Measurements from ENCODE around the gene LRRC10.

The LRRC10 gene

GRCh38 chr12:69610729-69611128, at the start of gene LRRC10:
Gene LRRC10 (minus strand): TSS chr12:69610907. CDS start chr12:69610838, 69 bp downstream.
- no peak for DNase-seq

GRCh38 chr12:69660164-69660863, 49.6 kb upstream of the LRRC10 start:
- DNase-seq: no peak

- DNase-seq: no peak
Measured at GRCh38 chr12:69658203-69658602, 47.5 kb upstream of the LRRC10 start.

GRCh38 chr12:69657376-69658137, 46.9 kb upstream of the LRRC10 start:
- no peak for DNase-seq

- peak; percentile 91 for DNase-seq
Measured at GRCh38 chr12:69655616-69656340, 45.1 kb upstream of the LRRC10 start.

GRCh38 chr12:69653703-69654102, 43.0 kb upstream of the LRRC10 start:
- DNase-seq: peak; percentile 48

GRCh38 chr12:69651922-69652321, 41.2 kb upstream of the LRRC10 start:
- DNase-seq: no peak

- no peak for DNase-seq
Measured at GRCh38 chr12:69649529-69649928, 38.8 kb upstream of the LRRC10 start.

GRCh38 chr12:69648476-69648875, 37.8 kb upstream of the LRRC10 start:
- DNase-seq: peak; percentile 90

- DNase-seq: no peak
Measured at GRCh38 chr12:69647178-69647577, 36.5 kb upstream of the LRRC10 start.

- DNase-seq: no peak
Measured at GRCh38 chr12:69645031-69645430, 34.3 kb upstream of the LRRC10 start.

GRCh38 chr12:69644511-69644910, 33.8 kb upstream of the LRRC10 start:
- DNase-seq: no peak

- no peak for DNase-seq
Measured at GRCh38 chr12:69642531-69642930, 31.8 kb upstream of the LRRC10 start.

GRCh38 chr12:69641546-69641945, 30.8 kb upstream of the LRRC10 start:
- no peak for DNase-seq

- DNase-seq: peak; percentile 68
Measured at GRCh38 chr12:69639400-69640016, 28.8 kb upstream of the LRRC10 start.

- DNase-seq: no peak
Measured at GRCh38 chr12:69633061-69633460, 22.4 kb upstream of the LRRC10 start.

- DNase-seq: no peak
Measured at GRCh38 chr12:69630191-69630590, 19.5 kb upstream of the LRRC10 start.

- no peak for DNase-seq
Measured at GRCh38 chr12:69627501-69627900, 16.8 kb upstream of the LRRC10 start.

GRCh38 chr12:69623970-69624369, 13.3 kb upstream of the LRRC10 start:
- no peak for DNase-seq

- DNase-seq: no peak
Measured at GRCh38 chr12:69621551-69621950, 10.8 kb upstream of the LRRC10 start.

GRCh38 chr12:69620921-69621320, 10.2 kb upstream of the LRRC10 start:
- no peak for DNase-seq

- no peak for DNase-seq
Measured at GRCh38 chr12:69620077-69620476, 9.4 kb upstream of the LRRC10 start.

- DNase-seq: no peak
Measured at GRCh38 chr12:69619050-69619449, 8.3 kb upstream of the LRRC10 start.
